Mesothelial cell of epicardium (in vitro differentiated cells): ENCODE results near the gene IQGAP2. TPM values are rescaled to one million over a fixed set of nuclear protein-coding genes. Genes with fewer than 3 reads are reported as not detected.

Source experiments
- DNase-seq, 2 experiments: peaks; one replicate each; pipeline ENCODE4 v3.0.0; 2021; ENCODE audit warnings: low spot score in 2 of 2; ENCODE audit not compliant: unreplicated experiment in 2 of 2
- H3K27ac Mint-ChIP-seq: 2 replicates; pipeline ENCODE4 v1.8.0; 2021; ENCODE audit warnings: mixed read lengths
- H3K27me3 Mint-ChIP-seq: 2 replicates; pipeline ENCODE4 v1.8.0; 2021; ENCODE audit warnings: low read depth, mixed read lengths
- H3K36me3 Mint-ChIP-seq: 2 replicates; pipeline ENCODE4 v1.8.0; 2021; ENCODE audit warnings: mixed read lengths
- H3K4me1 Mint-ChIP-seq: 2 replicates; pipeline ENCODE4 v1.8.0; 2021; ENCODE audit warnings: mixed read lengths
- H3K4me3 Mint-ChIP-seq: 2 replicates; pipeline ENCODE4 v1.8.0; 2021; ENCODE audit warnings: mild to moderate bottlenecking, moderate library complexity, mixed read lengths
- H3K9me3 Mint-ChIP-seq: 2 replicates; pipeline ENCODE4 v1.8.0; 2021; ENCODE audit warnings: mixed read lengths
- CTCF ChIP-seq: fragments of 200-600 bp; sonication (generic); IDR thresholded peaks from one replicate; pipeline ENCODE4 v1.5.0; 2021; ENCODE audit warnings: antibody characterized with exemption; ENCODE audit not compliant: unreplicated experiment
- total RNA-seq: library from RNA; stranded (reverse); gene quantifications from 3 replicates; pipeline ENCODE4 v1.2.1, GENCODE V29; 2021

The IQGAP2 gene
- total RNA-seq, 1 donor from 2014 or later, result 13.9 TPM

- Mint-ChIP-seq H3K27ac (no peak overlapping the region), H3K4me1 (peaks cover 3% of the 10 kb centered on the region), H3K27me3 (no peaks in the 10 kb centered on the region), H3K4me3 (no peak overlapping the region), H3K36me3 (peaks cover 2% of the 10 kb centered on the region), H3K9me3 (peaks cover 11% of the 10 kb centered on the region)
- no peak for DNase-seq
- no peak for TF ChIP-seq CTCF
These were observed 152.0 kb downstream of the IQGAP2 start for GRCh38 chr5:76555114-76555513.

GRCh38 chr5:76555717-76556116 is 152.6 kb downstream of the IQGAP2 start:
- Mint-ChIP-seq H3K4me1 (peaks cover 3% of the 10 kb centered on the region), H3K9me3 (peaks cover 11% of the 10 kb centered on the region), H3K36me3 (peaks cover 2% of the 10 kb centered on the region), H3K27ac (no peak overlapping the region), H3K4me3 (no peak overlapping the region), H3K27me3 (no peaks in the 10 kb centered on the region)
- no peak for TF ChIP-seq CTCF
- DNase-seq, result no peak

GRCh38 chr5:76556511-76557221 is 153.6 kb downstream of the IQGAP2 start:
- Mint-ChIP-seq H3K9me3 (peaks cover 11% of the 10 kb centered on the region), H3K4me1 (peaks cover 4% of the 10 kb centered on the region), H3K27me3 (no peaks in the 10 kb centered on the region), H3K36me3 (peaks cover 2% of the 10 kb centered on the region), H3K27ac (no peak overlapping the region), H3K4me3 (no peak overlapping the region)
- DNase-seq, result no peak
- no peak for TF ChIP-seq CTCF

GRCh38 chr5:76560952-76561891 is 158.1 kb downstream of the IQGAP2 start:
- Mint-ChIP-seq H3K4me3 (no peak overlapping the region), H3K27ac (no peak overlapping the region), H3K27me3 (no peaks in the 10 kb centered on the region), H3K36me3 (no peaks in the 10 kb centered on the region), H3K4me1 (peaks cover 14% of the 10 kb centered on the region), H3K9me3 (peaks cover 3% of the 10 kb centered on the region)
- DNase-seq, result no peak
- no peak for TF ChIP-seq CTCF

GRCh38 chr5:76561959-76562358 is 158.9 kb downstream of the IQGAP2 start:
- H3K36me3 Mint-ChIP-seq, result no peaks in the 10 kb centered on the region
- no peak overlapping the region for H3K4me3 Mint-ChIP-seq
- peaks cover 14% of the 10 kb centered on the region for H3K4me1 Mint-ChIP-seq
- DNase-seq, result no peak
- H3K9me3 Mint-ChIP-seq, result peaks cover 3% of the 10 kb centered on the region
- TF ChIP-seq CTCF, result no peak
- no peak overlapping the region for H3K27ac Mint-ChIP-seq
- H3K27me3 Mint-ChIP-seq, result no peaks in the 10 kb centered on the region
